HG02759 (cell line): ENCODE data around the gene FAM78A.
"Not testable (repeated sequence)": the region's sequence is repeated elsewhere in the genome, so short reads cannot be mapped to it uniquely, and the experiment has no call there.

ENCODE experiments used
- ATAC-seq: cut with Tn5 transposase; IDR thresholded peaks from one replicate; pipeline ENCODE4 v1.9.1; 2021; ENCODE audit warnings: mild to moderate bottlenecking, moderate library complexity; ENCODE audit not compliant: unreplicated experiment

FAM78A gene

GRCh38 chr9:131270171-131271015 is 5.9 kb downstream of the FAM78A start:
- ATAC-seq, result no peak

GRCh38 chr9:131266266-131267229 is 9.8 kb downstream of the FAM78A start:
- ATAC-seq, result no peak

- ATAC-seq, result no peak
Measured at GRCh38 chr9:131264231-131264630, 12.1 kb downstream of the FAM78A start.

GRCh38 chr9:131263701-131264100 is 12.6 kb downstream of the FAM78A start:
- ATAC-seq, result no peak

GRCh38 chr9:131263033-131263343 is 13.3 kb downstream of the FAM78A start:
- not testable (repeated sequence) for ATAC-seq

- ATAC-seq, result no peak
Measured at GRCh38 chr9:131262327-131263032, 13.8 kb downstream of the FAM78A start.

GRCh38 chr9:131260751-131261452 is 15.4 kb downstream of the FAM78A start:
- no peak for ATAC-seq

- no peak for ATAC-seq
Measured at GRCh38 chr9:131259916-131260597, 16.3 kb downstream of the FAM78A start.

- ATAC-seq, result no peak
Measured at GRCh38 chr9:131259432-131259898, 16.8 kb downstream of the FAM78A start.

GRCh38 chr9:131258698-131259431 is 17.4 kb downstream of the FAM78A start:
- ATAC-seq, result no peak

GRCh38 chr9:131258186-131258585 is 18.1 kb downstream of the FAM78A start:
- no peak for ATAC-seq

GRCh38 chr9:131257266-131258025 is 18.9 kb downstream of the FAM78A start:
- ATAC-seq, result no peak

- ATAC-seq, result no peak
Measured at GRCh38 chr9:131255676-131256197, 20.6 kb downstream of the FAM78A start.

- ATAC-seq, result no peak
Measured at GRCh38 chr9:131254626-131255025, 21.7 kb downstream of the FAM78A start.

- ATAC-seq, result no peak
Measured at GRCh38 chr9:131253891-131254491, 22.3 kb downstream of the FAM78A start.

- ATAC-seq, result no peak
Measured at GRCh38 chr9:131252120-131252519, 24.2 kb downstream of the FAM78A start.

GRCh38 chr9:131246618-131247017 is 29.7 kb downstream of the FAM78A start:
- no peak for ATAC-seq

- not testable (repeated sequence) for ATAC-seq
Measured at GRCh38 chr9:131244331-131244730, 32.0 kb downstream of the FAM78A start.
